Suprapubic skin (tissue), 4 donors: ENCODE results near the gene LSM14A. TPM values are rescaled to one million over a fixed set of nuclear protein-coding genes. Genes with fewer than 3 reads are reported as not detected.

ENCODE experiments used
- DNase-seq, 2 donors: peaks; one replicate each; pipeline ENCODE4 v3.0.0-alpha.2; 2019; ENCODE audit warnings: low spot score in 2 of 2
- H3K27ac ChIP-seq: fragments of 200-600 bp; sonication (generic); one replicate; pipeline ENCODE4 v1.5.1; 2019
- H3K27me3 ChIP-seq: fragments of 200-600 bp; sonication (generic); one replicate; pipeline ENCODE4 v1.5.1; 2019
- H3K36me3 ChIP-seq: fragments of 200-600 bp; sonication (generic); one replicate; pipeline ENCODE4 v1.5.1; 2019
- H3K4me1 ChIP-seq: fragments of 200-600 bp; sonication (generic); one replicate; pipeline ENCODE4 v1.5.1; 2019
- H3K4me3 ChIP-seq: fragments of 200-600 bp; sonication (generic); one replicate; pipeline ENCODE4 v1.5.1; 2019; ENCODE audit warnings: mild to moderate bottlenecking
- H3K9me3 ChIP-seq: fragments of 200-600 bp; sonication (generic); one replicate; pipeline ENCODE4 v1.5.1; 2019
- CTCF ChIP-seq, 2 donors: fragments of 200-600 bp in 1 of 2; fragments of 450-650 bp in 1 of 2; sonication (generic) in 1 of 2; IDR thresholded peaks; one replicate each; pipeline ENCODE4 v1.5.1; 2016 to 2019; ENCODE audit warnings: antibody characterized with exemption in 2 of 2, mild to moderate bottlenecking in 1 of 2, moderate library complexity in 1 of 2
- EP300 ChIP-seq: sonication (generic); formaldehyde crosslinking; IDR thresholded peaks from one replicate; pipeline ENCODE4 v1.6.1; 2017; ENCODE audit warnings: antibody characterized with exemption
- POLR2A ChIP-seq, 2 donors: fragments of 450-650 bp; IDR thresholded peaks; one replicate each; pipeline ENCODE4 v1.6.1; 2017; ENCODE audit warnings: antibody characterized with exemption in 2 of 2, mild to moderate bottlenecking in 2 of 2, moderate library complexity in 2 of 2
- POLR2AphosphoS5 ChIP-seq, 3 donors: sonication (generic); formaldehyde crosslinking; IDR thresholded peaks; one replicate each; pipeline ENCODE4 v1.6.1; 2017; ENCODE audit warnings: antibody characterized with exemption in 3 of 3
- WGBS: methylation state at CpG from one replicate; pipeline ENCODE4 v1.1.5; 2018; 5-methylcytosine and 5-hydroxymethylcytosine counted together
- total RNA-seq, 4 donors: library from RNA; depleted of rRNA; stranded (reverse); fragments of >200 nt; gene quantifications; one replicate each; pipeline ENCODE4 v1.1.0, GENCODE V29; 2016

The LSM14A gene
- total RNA-seq, 4 donors from 2014 or later = 107 to 156 (median 116) TPM

- peaks cover 3% of the 10 kb centered on the region for H3K36me3 ChIP-seq
- no peak overlapping the region for H3K4me3 ChIP-seq
- no peaks in the 10 kb centered on the region for H3K9me3 ChIP-seq
- DNase-seq = no peak
- no peaks in the 10 kb centered on the region for H3K27me3 ChIP-seq
- TF ChIP-seq POLR2AphosphoS5 (IDR thresholded peaks at IDR 0.05) (no peak), POLR2A (IDR thresholded peaks at IDR 0.05) (no peak), EP300 (no peak), CTCF (IDR thresholded peaks at IDR 0.05) (no peak)
- peaks cover 34% of the 10 kb centered on the region for H3K4me1 ChIP-seq
- 62% methylated on average over 2 of the region's 2 CpGs for WGBS
- peak overlapping the region; percentile 60 for H3K27ac ChIP-seq
These were observed 63.2 kb downstream of the LSM14A start for GRCh38 chr19:34235425-34235940.

DNA sequence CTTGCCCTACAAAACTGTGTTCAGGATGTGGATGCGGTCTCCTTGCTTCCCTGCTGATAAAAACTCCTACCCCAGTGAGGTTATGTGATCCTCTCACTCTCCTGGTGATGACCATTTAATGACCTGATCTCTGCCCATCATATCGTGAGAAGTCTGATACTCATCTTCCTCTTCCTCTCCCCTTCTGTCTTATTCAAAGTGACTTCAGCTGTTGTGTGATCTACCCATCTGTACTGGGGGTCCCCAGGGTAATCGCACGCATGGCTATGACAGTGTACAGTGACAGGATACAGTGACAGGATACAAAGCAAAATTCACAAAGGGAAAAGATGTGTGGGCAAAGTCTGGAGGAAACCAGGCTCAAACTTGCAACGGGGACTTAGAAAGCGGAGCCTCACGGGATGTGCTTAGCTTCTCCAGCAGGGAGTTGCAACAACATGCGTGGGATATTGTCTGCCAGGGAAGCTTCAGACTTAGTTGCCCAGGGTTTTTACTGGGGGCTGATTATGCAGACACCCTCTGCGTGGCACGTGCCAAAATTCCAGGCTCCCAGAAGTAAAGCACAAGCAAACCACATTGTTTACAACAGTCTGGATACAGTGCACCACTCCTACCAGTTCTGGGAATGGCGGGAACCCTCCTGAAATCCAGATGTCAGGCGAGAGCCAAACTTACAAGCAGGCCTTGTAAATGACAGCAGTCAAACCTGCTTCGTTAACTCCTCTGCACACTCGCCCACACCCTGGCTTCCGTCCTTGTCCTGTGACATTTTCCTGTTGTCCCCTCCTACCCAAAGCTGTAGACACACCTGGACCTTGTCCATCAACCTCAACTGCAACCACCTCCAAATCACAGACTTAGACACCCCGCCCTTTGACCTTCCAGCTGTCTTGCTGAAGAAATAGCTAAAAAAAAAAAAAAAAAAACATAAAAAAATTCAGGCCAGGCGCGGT is 64.0 kb downstream of the LSM14A start:
- Histone ChIP-seq H3K27ac (peak overlapping the region; percentile 60), H3K36me3 (no peaks in the 10 kb centered on the region), H3K27me3 (no peaks in the 10 kb centered on the region), H3K9me3 (no peaks in the 10 kb centered on the region), H3K4me1 (peaks cover 34% of the 10 kb centered on the region), H3K4me3 (no peak overlapping the region)
- peak in 1 of 2 donors; percentile 71 for DNase-seq
- 50% methylated on average over 17 of the region's 18 CpGs for WGBS
- TF ChIP-seq POLR2A (IDR thresholded peaks at IDR 0.05) (no peak), EP300 (no peak), POLR2AphosphoS5 (IDR thresholded peaks at IDR 0.05) (no peak), CTCF (IDR thresholded peaks at IDR 0.05) (no peak)

DNA sequence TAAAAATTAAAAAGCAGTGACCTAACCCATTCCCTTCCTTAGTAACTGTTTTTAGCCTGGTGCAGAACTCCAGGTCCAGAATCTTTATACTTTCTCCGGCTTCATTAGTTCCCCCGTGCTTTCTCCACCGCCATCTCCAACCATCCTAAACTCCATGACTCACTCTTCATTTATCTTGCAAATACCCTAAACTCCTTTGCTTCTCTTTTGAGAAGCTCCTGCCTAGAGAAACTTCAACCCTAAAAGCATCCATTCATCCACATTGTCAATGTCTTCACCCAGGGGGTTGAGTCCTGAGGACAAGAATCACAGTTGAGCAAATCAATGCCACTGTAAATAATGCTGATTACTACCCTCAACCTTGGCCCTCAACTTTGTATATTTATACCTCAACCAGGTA is 65.0 kb downstream of the LSM14A start:
- Histone ChIP-seq H3K27me3 (no peaks in the 10 kb centered on the region), H3K27ac (no peak overlapping the region), H3K36me3 (no peaks in the 10 kb centered on the region), H3K4me1 (peaks cover 30% of the 10 kb centered on the region), H3K4me3 (no peak overlapping the region), H3K9me3 (no peaks in the 10 kb centered on the region)
- 97% methylated on average over 3 of the region's 3 CpGs for WGBS
- no peak for DNase-seq
- TF ChIP-seq POLR2AphosphoS5 (IDR thresholded peaks at IDR 0.05) = no peak
- no peak for TF ChIP-seq CTCF (IDR thresholded peaks at IDR 0.05)
- no peak for TF ChIP-seq EP300
- no peak for TF ChIP-seq POLR2A (IDR thresholded peaks at IDR 0.05)

- Histone ChIP-seq H3K36me3 (no peaks in the 10 kb centered on the region), H3K4me3 (no peak overlapping the region), H3K4me1 (peaks cover 23% of the 10 kb centered on the region), H3K9me3 (no peaks in the 10 kb centered on the region), H3K27me3 (no peaks in the 10 kb centered on the region), H3K27ac (no peak overlapping the region)
- DNase-seq = no peak
- 100% methylated on average over 4 of the region's 4 CpGs for WGBS
- no peak for TF ChIP-seq POLR2AphosphoS5 (IDR thresholded peaks at IDR 0.05)
- no peak for TF ChIP-seq CTCF (IDR thresholded peaks at IDR 0.05)
- TF ChIP-seq POLR2A (IDR thresholded peaks at IDR 0.05) = no peak
- no peak for TF ChIP-seq EP300
These were observed 65.6 kb downstream of the LSM14A start for GRCh38 chr19:34237939-34238338.
